HL-60 (cell line): ENCODE data around the gene DNAJC10.
"Not testable (repeated sequence)": the region's sequence is repeated elsewhere in the genome, so short reads cannot be mapped to it uniquely, and the experiment has no call there.

Experiments
- DNase-seq, 2 experiments: peaks; one replicate each; pipeline ENCODE4 v3.0.0-alpha.2; 2010 to 2020; ENCODE audit warnings: low read depth in 1 of 2, low spot score in 1 of 2
- H3K27ac ChIP-seq: fragments of 250-450 bp; sonication (Bioruptor Pico); replicated peaks from 2 replicates; pipeline ENCODE4 v1.5.1; 2020; ENCODE audit warnings: mild to moderate bottlenecking, moderate library complexity
- H3K27me3 ChIP-seq: fragments of 250-450 bp; sonication (Bioruptor Pico); 2 replicates; pipeline ENCODE4 v1.5.1; 2021; ENCODE audit warnings: mild to moderate bottlenecking, moderate library complexity; ENCODE audit not compliant: insufficient read depth, poor library complexity, severe bottlenecking
- H3K4me3 ChIP-seq: replicated peaks from 2 replicates; pipeline ENCODE4 v1.5.1; 2011; ENCODE audit warnings: mild to moderate bottlenecking, control low read depth, low read length; ENCODE audit not compliant: insufficient read depth
- CTCF ChIP-seq: IDR thresholded peaks from one replicate; pipeline ENCODE4 v1.5.1; 2011; ENCODE audit warnings: low read length, control low read depth, inconsistent platforms; ENCODE audit not compliant: insufficient read depth
- GABPA ChIP-seq: IDR thresholded peaks from 2 replicates; pipeline ENCODE4 v1.6.1; 2012; ENCODE audit warnings: low read depth
- POLR2AphosphoS5 ChIP-seq: IDR thresholded peaks from 2 replicates; pipeline ENCODE4 v1.6.1; 2012; ENCODE audit warnings: low read depth
- REST ChIP-seq: IDR thresholded peaks from 2 replicates; pipeline ENCODE4 v1.6.1; 2012; ENCODE audit warnings: low read depth; ENCODE audit not compliant: insufficient replicate concordance
- SPI1 ChIP-seq: IDR thresholded peaks from 2 replicates; pipeline ENCODE4 v1.6.1; 2012; ENCODE audit warnings: low read depth, mild to moderate bottlenecking, borderline replicate concordance

DNAJC10 gene

GRCh38 chr2:182717416-182717815 is 1.4 kb downstream of the DNAJC10 start:
- Histone ChIP-seq H3K4me3 (no peak overlapping the region), H3K27me3 (no peaks in the 10 kb centered on the region), H3K27ac (no peak overlapping the region)
- DNase-seq, result no peak
- TF ChIP-seq REST (no peak), SPI1 (peak; percentile 2; the same call in 1 of the 2 replicates), CTCF (no peak)

GRCh38 chr2:182717816-182718215 is 1.8 kb downstream of the DNAJC10 start:
- H3K4me3 ChIP-seq, result no peak overlapping the region
- H3K27me3 ChIP-seq, result no peaks in the 10 kb centered on the region
- no peak for DNase-seq
- H3K27ac ChIP-seq, result no peak overlapping the region
- no peak for TF ChIP-seq SPI1
- TF ChIP-seq REST, result no peak
- TF ChIP-seq GABPA, result no peak
- TF ChIP-seq CTCF, result no peak
- no peak for TF ChIP-seq POLR2AphosphoS5

- DNase-seq, result no peak
- Histone ChIP-seq H3K27me3 (no peaks in the 10 kb centered on the region), H3K4me3 (no peak overlapping the region), H3K27ac (no peak overlapping the region)
- TF ChIP-seq SPI1, result no peak
- TF ChIP-seq POLR2AphosphoS5, result no peak
- TF ChIP-seq GABPA, result no peak
- TF ChIP-seq CTCF, result no peak
- TF ChIP-seq REST, result no peak
Observed at GRCh38 chr2:182718459-182718858, 2.4 kb downstream of the DNAJC10 start.

GRCh38 chr2:182719116-182719515 is 3.1 kb downstream of the DNAJC10 start:
- not testable (repeated sequence) for H3K27ac ChIP-seq, DNase-seq, H3K4me3 ChIP-seq, H3K27me3 ChIP-seq
